Left lobe of liver (tissue), 2 donors: ENCODE data around the gene GLB1L3. TPM values are rescaled to one million over a fixed set of nuclear protein-coding genes. Genes with fewer than 3 reads are reported as not detected.
A peak's percentile ranks its signal among the peaks of the same experiment; 100 is the strongest.
"Not testable (repeated sequence)": the region's sequence is repeated elsewhere in the genome, so short reads cannot be mapped to it uniquely, and the experiment has no call there.

ENCODE experiments used
- ATAC-seq: fragments of 200-7000 bp; cut with Tn5 transposase; one replicate; pipeline ENCODE4 v1.9.1; 2020; ENCODE audit warnings: mild to moderate bottlenecking, moderate library complexity
- DNase-seq: peaks from one replicate; pipeline ENCODE4 v3.0.0-alpha.2; 2020; ENCODE audit warnings: low spot score
- total RNA-seq: library from RNA; stranded (reverse); gene quantifications from one replicate; pipeline ENCODE4 v1.2.1, GENCODE V29; 2021
- donor health status: DM: no; HTN: no; CAD: no; lungs with moderate emphysema.
- donor health status: DM: no; HTN: yes; CAD: no.

GLB1L3 gene
- total RNA-seq, 1 donor from 2014 or later: 0.10 TPM

- no peak for ATAC-seq
- no peak for DNase-seq
Observed at GRCh38 chr11:134312807-134313206, 36.6 kb downstream of the GLB1L3 start.

GRCh38 chr11:134313379-134313778 lies 37.2 kb downstream of the GLB1L3 start:
- ATAC-seq (no peak), DNase-seq (no peak)

- ATAC-seq (peak; percentile 47), DNase-seq (no peak)
Observed at GRCh38 chr11:134313821-134314607, 37.8 kb downstream of the GLB1L3 start.

GRCh38 chr11:134317103-134317502 lies 40.9 kb downstream of the GLB1L3 start:
- no peak for DNase-seq
- ATAC-seq: no peak

GRCh38 chr11:134321373-134321772 lies 45.2 kb downstream of the GLB1L3 start:
- DNase-seq, ATAC-seq: not testable (repeated sequence)

GRCh38 chr11:134322553-134322952 lies 46.4 kb downstream of the GLB1L3 start:
- ATAC-seq (no peak), DNase-seq (no peak)

GRCh38 chr11:134328433-134328832 lies 52.3 kb downstream of the GLB1L3 start:
- no peak for ATAC-seq
- DNase-seq: no peak

- DNase-seq: no peak
- ATAC-seq: no peak
Observed at GRCh38 chr11:134330611-134331353, 54.6 kb downstream of the GLB1L3 start.

- ATAC-seq: peak; percentile 92
- peak; percentile 81 for DNase-seq
Observed at GRCh38 chr11:134331354-134332188, 55.4 kb downstream of the GLB1L3 start, which contains the start of gene GLB1L2. Gene GLB1L2 (plus strand): TSS chr11:134331988. CDS start chr11:134332062, 74 bp downstream.

GRCh38 chr11:134332189-134332631 lies 56.0 kb downstream of the GLB1L3 start:
- ATAC-seq: peak; percentile 9
- no peak for DNase-seq

- no peak for DNase-seq
- no peak for ATAC-seq
Observed at GRCh38 chr11:134332782-134333181, 56.6 kb downstream of the GLB1L3 start.

GRCh38 chr11:134333312-134333711 lies 57.1 kb downstream of the GLB1L3 start:
- DNase-seq: no peak
- ATAC-seq: no peak

GRCh38 chr11:134333946-134334345 lies 57.8 kb downstream of the GLB1L3 start:
- ATAC-seq (no peak), DNase-seq (no peak)

- no peak for ATAC-seq
- DNase-seq: no peak
Observed at GRCh38 chr11:134334796-134335571, 58.8 kb downstream of the GLB1L3 start.

GRCh38 chr11:134337051-134337450 lies 60.9 kb downstream of the GLB1L3 start:
- no peak for DNase-seq
- no peak for ATAC-seq

GRCh38 chr11:134338068-134338467 lies 61.9 kb downstream of the GLB1L3 start:
- no peak for ATAC-seq

GRCh38 chr11:134338654-134339053 lies 62.5 kb downstream of the GLB1L3 start:
- DNase-seq (no peak), ATAC-seq (no peak)

More at GRCh38 chr11:134338068-134338467, 61.9 kb downstream of the GLB1L3 start:
- DNase-seq: no peak

- DNase-seq (no peak), ATAC-seq (no peak)
Observed at GRCh38 chr11:134339756-134340155, 63.6 kb downstream of the GLB1L3 start.

- DNase-seq: no peak
- no peak for ATAC-seq
Observed at GRCh38 chr11:134340354-134340964, 64.3 kb downstream of the GLB1L3 start.
